Femur (tissue), 1 donor: ENCODE measurements around the gene YJU2.
"Not testable (repeated sequence)": the region's sequence is repeated elsewhere in the genome, so short reads cannot be mapped to it uniquely, and the experiment has no call there.

Source experiments
- DNase-seq: peaks from one replicate; pipeline ENCODE4 v3.0.0-alpha.2; 2017

The YJU2 gene

GRCh38 chr19:4268816-4269430 lies 22.0 kb downstream of the YJU2 start:
- DNase-seq, result no peak

GRCh38 chr19:4272894-4273293 lies 26.0 kb downstream of the YJU2 start:
- DNase-seq, result no peak

GRCh38 chr19:4274321-4274686 lies 27.4 kb downstream of the YJU2 start:
- DNase-seq, result not testable (repeated sequence)

- DNase-seq, result no peak
Observed at GRCh38 chr19:4277191-4277696, 30.4 kb downstream of the YJU2 start.

- DNase-seq, result no peak
Observed at GRCh38 chr19:4278010-4278409, 31.1 kb downstream of the YJU2 start.

- peak; percentile 77 for DNase-seq
Observed at GRCh38 chr19:4278419-4279266, 31.8 kb downstream of the YJU2 start, which contains the start of gene SHD. SHD (plus strand) TSS chr19:4279266; CDS start chr19:4280064, 798 bp downstream.

- no peak for DNase-seq
Observed at GRCh38 chr19:4279267-4279529, 32.3 kb downstream of the YJU2 start.

GRCh38 chr19:4279530-4280422 lies 32.9 kb downstream of the YJU2 start:
- DNase-seq, result no peak

GRCh38 chr19:4284176-4284958 lies 37.5 kb downstream of the YJU2 start:
- no peak for DNase-seq

GRCh38 chr19:4284974-4285373 lies 38.1 kb downstream of the YJU2 start:
- no peak for DNase-seq

GRCh38 chr19:4286141-4286540 lies 39.3 kb downstream of the YJU2 start:
- not testable (repeated sequence) for DNase-seq

GRCh38 chr19:4288091-4288777 lies 41.4 kb downstream of the YJU2 start:
- DNase-seq, result no peak

GRCh38 chr19:4291184-4291732 lies 44.4 kb downstream of the YJU2 start:
- DNase-seq, result no peak

GRCh38 chr19:4292515-4292914 lies 45.6 kb downstream of the YJU2 start:
- no peak for DNase-seq

- no peak for DNase-seq
Observed at GRCh38 chr19:4294389-4294788, 47.5 kb downstream of the YJU2 start.

GRCh38 chr19:4295972-4296771 lies 49.3 kb downstream of the YJU2 start:
- DNase-seq, result peak; percentile 66

GRCh38 chr19:4297901-4298809 lies 51.3 kb downstream of the YJU2 start:
- DNase-seq, result no peak

GRCh38 chr19:4298810-4299550 lies 52.1 kb downstream of the YJU2 start:
- no peak for DNase-seq

GRCh38 chr19:4300589-4300988 lies 53.7 kb downstream of the YJU2 start:
- DNase-seq, result no peak
